CD4-positive, alpha-beta T cell (primary cell): ENCODE measurements around the gene NUDT19. TPM values are rescaled to one million over a fixed set of nuclear protein-coding genes. Genes with fewer than 3 reads are reported as not detected.
A peak's percentile ranks its signal among the peaks of the same experiment; 100 is the strongest.

Source experiments
- ATAC-seq: fragments of 200-7000 bp; cut with Tn5 transposase; one replicate; pipeline ENCODE4 v1.10.0; 2022; ENCODE audit warnings: mild to moderate bottlenecking; ENCODE audit not compliant: poor library complexity
- CTCF ChIA-PET: fragments of 350-600 bp; sonication (Branson Sonifier 250); formaldehyde crosslinking; loops from one replicate; lab custom pipeline; 2021; ENCODE audit warnings: antibody characterized with exemption, inconsistent platforms; lab: Charles Lee
- POLR2A ChIA-PET: fragments of 350-600 bp; sonication (Branson Sonifier 250); formaldehyde crosslinking; loops from one replicate; lab custom pipeline; 2021; ENCODE audit warnings: antibody characterized with exemption, inconsistent platforms; lab: Charles Lee
- DNase-seq, 14 experiments: peaks; one replicate each; pipeline ENCODE4 v3.0.0-alpha.2; 2013 to 2020; ENCODE audit warnings: mixed read lengths in 2 of 14
- H3K27ac ChIP-seq, 2 donors: one replicate each; pipeline versions ENCODE4 v1.5.1 to v1.7.0; 2013; ENCODE audit warnings: low read length in 2 of 2, low read depth in 1 of 2, mild to moderate bottlenecking in 1 of 2
- H3K27me3 ChIP-seq, 2 experiments: 1 replicate in 1 of 2; 2 replicates in 1 of 2; pipeline versions ENCODE4 v1.6.1 to v1.7.0; 2013; ENCODE audit warnings: low read length in 2 of 2, control low read depth in 1 of 2, mild to moderate bottlenecking in 1 of 2, moderate library complexity in 1 of 2; ENCODE audit not compliant: insufficient read depth in 2 of 2, control insufficient read depth in 1 of 2
- H3K36me3 ChIP-seq: one replicate; pipeline ENCODE4 v1.6.1; 2013; ENCODE audit warnings: low read length, control low read depth; ENCODE audit not compliant: insufficient read depth
- H3K4me1 ChIP-seq: one replicate; pipeline ENCODE4 v1.6.1; 2013; ENCODE audit warnings: low read length, control low read depth; ENCODE audit not compliant: insufficient read depth
- H3K4me3 ChIP-seq: one replicate; pipeline ENCODE4 v1.5.1; 2013; ENCODE audit warnings: mild to moderate bottlenecking, low read length, moderate library complexity
- H3K9me3 ChIP-seq, 2 experiments: 1 replicate in 1 of 2; 2 replicates in 1 of 2; pipeline versions ENCODE4 v1.6.1 to v1.7.0; 2013; ENCODE audit warnings: low read length in 2 of 2, mild to moderate bottlenecking in 2 of 2, control low read depth in 1 of 2, moderate library complexity in 1 of 2; ENCODE audit not compliant: control insufficient read depth in 1 of 2, insufficient read depth in 1 of 2
- H3K27ac Mint-ChIP-seq: one replicate; pipeline ENCODE4 v1.8.0; 2020; ENCODE audit warnings: mixed read lengths
- H3K27me3 Mint-ChIP-seq: one replicate; pipeline ENCODE4 v1.8.0; 2021; ENCODE audit warnings: mixed read lengths
- H3K36me3 Mint-ChIP-seq: one replicate; pipeline ENCODE4 v1.8.0; 2021; ENCODE audit warnings: low read depth, mixed read lengths
- H3K4me1 Mint-ChIP-seq: one replicate; pipeline ENCODE4 v1.8.0; 2021; ENCODE audit warnings: low read depth, mixed read lengths
- H3K4me3 Mint-ChIP-seq: one replicate; pipeline ENCODE4 v1.8.0; 2020; ENCODE audit warnings: mild to moderate bottlenecking, mixed read lengths
- H3K9me3 Mint-ChIP-seq: one replicate; pipeline ENCODE4 v1.8.0; 2020; ENCODE audit warnings: mixed read lengths
- CTCF ChIP-seq: fragments of 200-600 bp; IDR thresholded peaks from one replicate; pipeline ENCODE4 v1.8.0; 2022; ENCODE audit warnings: antibody characterized with exemption, mild to moderate bottlenecking
- intact Hi-C, 2 experiments: fragments of 100-400 bp; cut with DNase I in 1 of 2; cut with micrococcal nuclease in 1 of 2; formaldehyde crosslinking; loops; one replicate each; pipeline versions ENCODE4 v1.15.1 to v1.9.0; 2023 to 2025; cut with DNase I, micrococcal nuclease
- total RNA-seq, 174 experiments: library from RNA in 2 of 174; stranded (reverse) in 2 of 174; gene quantifications; one replicate each; pipeline ENCODE4 v1.2.3 and lab custom pipeline; 2021 to 2026

The NUDT19 gene
- total RNA-seq, 2 experiments from 2014 or later: 7.9 to 8.2 TPM

GRCh38 chr19:32720216-32720935 is 28.8 kb downstream of the NUDT19 start:
- intact Hi-C loops: no loop called here
- Histone ChIP-seq H3K4me3 (no peak overlapping the region), H3K27me3 (no peaks in the 10 kb centered on the region), H3K9me3 (peaks cover 0 to 10% of the 10 kb centered on the region in 2 experiments), H3K4me1 (no peaks in the 10 kb centered on the region), H3K36me3 (no peaks in the 10 kb centered on the region), H3K27ac (no peak overlapping the region)
- no peak for TF ChIP-seq CTCF
- Mint-ChIP-seq H3K9me3 (no peaks in the 10 kb centered on the region), H3K27ac (no peak overlapping the region), H3K36me3 (peaks cover under 1% of the 10 kb centered on the region), H3K27me3 (no peaks in the 10 kb centered on the region), H3K4me1 (no peaks in the 10 kb centered on the region), H3K4me3 (no peak overlapping the region)
- ChIA-PET POLR2A (no interaction called here), CTCF (no interaction called here)
- peak in 2 of 14 experiments; percentile 1 to 12 for DNase-seq
- ATAC-seq: no peak

GRCh38 chr19:32720936-32721250 is 29.3 kb downstream of the NUDT19 start:
- Mint-ChIP-seq H3K9me3 (no peaks in the 10 kb centered on the region), H3K27me3 (no peaks in the 10 kb centered on the region), H3K36me3 (no peaks in the 10 kb centered on the region), H3K4me1 (no peaks in the 10 kb centered on the region), H3K27ac (no peak overlapping the region), H3K4me3 (no peak overlapping the region)
- POLR2A ChIA-PET: no interaction called here
- Histone ChIP-seq H3K4me3 (no peak overlapping the region), H3K9me3 (peaks cover 0 to 10% of the 10 kb centered on the region in 2 experiments), H3K27ac (no peak overlapping the region), H3K27me3 (no peaks in the 10 kb centered on the region), H3K4me1 (no peaks in the 10 kb centered on the region), H3K36me3 (no peaks in the 10 kb centered on the region)
- ATAC-seq (no peak), DNase-seq (peak in 1 of 14 experiments; percentile 15)
- CTCF ChIA-PET: no interaction called here
- intact Hi-C loops: no loop called here
- TF ChIP-seq CTCF: no peak

- H3K9me3 ChIP-seq: no peaks in the 10 kb centered on the region
- H3K27me3 ChIP-seq: peaks cover 3 to 7% of the 10 kb centered on the region in 2 experiments
- intact Hi-C loops: no loop called here
- no peak overlapping the region for H3K27ac ChIP-seq
- Mint-ChIP-seq H3K27ac (no peak overlapping the region), H3K9me3 (no peaks in the 10 kb centered on the region), H3K4me1 (no peaks in the 10 kb centered on the region), H3K27me3 (peaks cover 31% of the 10 kb centered on the region), H3K36me3 (no peaks in the 10 kb centered on the region), H3K4me3 (no peak overlapping the region)
- ChIA-PET POLR2A (no interaction called here), CTCF (no interaction called here)
- ATAC-seq: no peak
- no peak overlapping the region for H3K4me3 ChIP-seq
- no peak for DNase-seq
- H3K36me3 ChIP-seq: no peaks in the 10 kb centered on the region
- no peaks in the 10 kb centered on the region for H3K4me1 ChIP-seq
- TF ChIP-seq CTCF: no peak
Observed at GRCh38 chr19:32735936-32736335, 44.3 kb downstream of the NUDT19 start.
